Measurements from ENCODE around the gene RAD17.
A peak's percentile ranks its signal among the peaks of the same experiment; 100 is the strongest.
"Not testable (repeated sequence)": the region's sequence is repeated elsewhere in the genome, so short reads cannot be mapped to it uniquely, and the experiment has no call there.

Gene RAD17

GRCh38 chr5:69369340-69370121 is at the start of gene RAD17, which contains the start of the genes AK6 and TAF9:
TSS of gene RAD17 (plus strand) at chr5:69369818. CDS start at chr5:69372209, 2,391 bp downstream.
TSS of gene AK6 (minus strand) at chr5:69369520. CDS start at chr5:69369490, 30 bp downstream.
TSS of gene TAF9 (minus strand) at chr5:69369520. CDS start at chr5:69365737, 3,783 bp downstream.
- peak; percentile 87 for DNase-seq (ENCODE audit: low spot score)

GRCh38 chr5:69326365-69326764 is 43.3 kb upstream of the RAD17 start:
- DNase-seq (ENCODE audit: low spot score) = no peak

- DNase-seq (ENCODE audit: low spot score) = no peak
Observed at GRCh38 chr5:69329905-69330489, 39.6 kb upstream of the RAD17 start.

GRCh38 chr5:69331528-69332445 is 37.8 kb upstream of the RAD17 start:
- peak; percentile 34 for DNase-seq (ENCODE audit: low spot score)

- not testable (repeated sequence) for DNase-seq (ENCODE audit: low spot score)
Observed at GRCh38 chr5:69333668-69334315, 35.8 kb upstream of the RAD17 start.

GRCh38 chr5:69334793-69335268 is 34.8 kb upstream of the RAD17 start:
- peak; percentile 76 for DNase-seq (ENCODE audit: low spot score)

- no peak for DNase-seq (ENCODE audit: low spot score)
Observed at GRCh38 chr5:69335341-69335935, 34.2 kb upstream of the RAD17 start.

- DNase-seq (ENCODE audit: low spot score) = no peak
Observed at GRCh38 chr5:69341520-69342161, 28.0 kb upstream of the RAD17 start.

- no peak for DNase-seq (ENCODE audit: low spot score)
Observed at GRCh38 chr5:69343083-69343482, 26.5 kb upstream of the RAD17 start.

- DNase-seq (ENCODE audit: low spot score) = no peak
Observed at GRCh38 chr5:69350664-69351063, 19.0 kb upstream of the RAD17 start.

GRCh38 chr5:69359699-69360098 is 9.9 kb upstream of the RAD17 start:
- DNase-seq (ENCODE audit: low spot score) = no peak

- DNase-seq (ENCODE audit: low spot score) = no peak
Observed at GRCh38 chr5:69360442-69360841, 9.2 kb upstream of the RAD17 start.

- DNase-seq (ENCODE audit: low spot score) = peak; percentile 21
Observed at GRCh38 chr5:69364414-69364813, 5.2 kb upstream of the RAD17 start.

- no peak for DNase-seq (ENCODE audit: low spot score)
Observed at GRCh38 chr5:69364850-69365249, 4.8 kb upstream of the RAD17 start.

GRCh38 chr5:69367697-69368279 is 1.8 kb upstream of the RAD17 start:
- no peak for DNase-seq (ENCODE audit: low spot score)

- DNase-seq (ENCODE audit: low spot score) = no peak
Observed at GRCh38 chr5:69368458-69369339, 919 bp upstream of the RAD17 start.

GRCh38 chr5:69370335-69370734 is 717 bp downstream of the RAD17 start:
- not testable (repeated sequence) for DNase-seq (ENCODE audit: low spot score)

GRCh38 chr5:69372394-69372793 is 2.8 kb downstream of the RAD17 start:
- DNase-seq (ENCODE audit: low spot score) = no peak

GRCh38 chr5:69374911-69375446 is 5.4 kb downstream of the RAD17 start:
- no peak for DNase-seq (ENCODE audit: low spot score)

Data from HuH-7 (cell line).